ENCODE measurements around the gene MYO1D.

DNA sequence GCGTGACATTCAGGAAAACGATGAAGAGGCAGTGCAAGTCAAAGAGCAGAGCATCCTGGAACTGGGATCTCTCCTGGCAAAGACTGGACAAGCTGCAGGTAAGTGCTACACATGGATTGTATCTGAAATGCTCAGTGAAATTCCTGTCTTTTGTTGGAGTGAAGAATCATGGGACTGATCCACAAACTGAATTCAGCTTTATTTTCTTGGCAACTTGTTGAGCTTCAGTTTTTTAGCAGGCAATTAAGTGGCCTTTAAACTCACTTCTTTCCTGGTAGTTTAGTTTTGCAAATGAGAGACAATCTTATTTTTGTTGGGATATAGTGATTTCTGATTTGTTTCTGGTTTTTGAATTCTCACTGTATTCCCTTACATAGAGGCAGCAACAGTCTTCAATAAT is 430.0 kb downstream of the MYO1D start:
- TF ChIP-seq, protein P1, sequence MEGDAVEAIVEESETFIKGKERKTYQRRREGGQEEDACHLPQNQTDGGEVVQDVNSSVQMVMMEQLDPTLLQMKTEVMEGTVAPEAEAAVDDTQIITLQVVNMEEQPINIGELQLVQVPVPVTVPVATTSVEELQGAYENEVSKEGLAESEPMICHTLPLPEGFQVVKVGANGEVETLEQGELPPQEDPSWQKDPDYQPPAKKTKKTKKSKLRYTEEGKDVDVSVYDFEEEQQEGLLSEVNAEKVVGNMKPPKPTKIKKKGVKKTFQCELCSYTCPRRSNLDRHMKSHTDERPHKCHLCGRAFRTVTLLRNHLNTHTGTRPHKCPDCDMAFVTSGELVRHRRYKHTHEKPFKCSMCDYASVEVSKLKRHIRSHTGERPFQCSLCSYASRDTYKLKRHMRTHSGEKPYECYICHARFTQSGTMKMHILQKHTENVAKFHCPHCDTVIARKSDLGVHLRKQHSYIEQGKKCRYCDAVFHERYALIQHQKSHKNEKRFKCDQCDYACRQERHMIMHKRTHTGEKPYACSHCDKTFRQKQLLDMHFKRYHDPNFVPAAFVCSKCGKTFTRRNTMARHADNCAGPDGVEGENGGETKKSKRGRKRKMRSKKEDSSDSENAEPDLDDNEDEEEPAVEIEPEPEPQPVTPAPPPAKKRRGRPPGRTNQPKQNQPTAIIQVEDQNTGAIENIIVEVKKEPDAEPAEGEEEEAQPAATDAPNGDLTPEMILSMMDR (IDR thresholded peaks at IDR 0.05; ENCODE audit: low read depth, low read length, missing input control) = no peak
- TF ChIP-seq, protein P2, sequence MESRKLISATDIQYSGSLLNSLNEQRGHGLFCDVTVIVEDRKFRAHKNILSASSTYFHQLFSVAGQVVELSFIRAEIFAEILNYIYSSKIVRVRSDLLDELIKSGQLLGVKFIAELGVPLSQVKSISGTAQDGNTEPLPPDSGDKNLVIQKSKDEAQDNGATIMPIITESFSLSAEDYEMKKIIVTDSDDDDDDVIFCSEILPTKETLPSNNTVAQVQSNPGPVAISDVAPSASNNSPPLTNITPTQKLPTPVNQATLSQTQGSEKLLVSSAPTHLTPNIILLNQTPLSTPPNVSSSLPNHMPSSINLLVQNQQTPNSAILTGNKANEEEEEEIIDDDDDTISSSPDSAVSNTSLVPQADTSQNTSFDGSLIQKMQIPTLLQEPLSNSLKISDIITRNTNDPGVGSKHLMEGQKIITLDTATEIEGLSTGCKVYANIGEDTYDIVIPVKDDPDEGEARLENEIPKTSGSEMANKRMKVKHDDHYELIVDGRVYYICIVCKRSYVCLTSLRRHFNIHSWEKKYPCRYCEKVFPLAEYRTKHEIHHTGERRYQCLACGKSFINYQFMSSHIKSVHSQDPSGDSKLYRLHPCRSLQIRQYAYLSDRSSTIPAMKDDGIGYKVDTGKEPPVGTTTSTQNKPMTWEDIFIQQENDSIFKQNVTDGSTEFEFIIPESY (IDR thresholded peaks at IDR 0.05) = no peak
- TF ChIP-seq YY1 (IDR thresholded peaks at IDR 0.05) = no peak
- TF ChIP-seq, protein P3, sequence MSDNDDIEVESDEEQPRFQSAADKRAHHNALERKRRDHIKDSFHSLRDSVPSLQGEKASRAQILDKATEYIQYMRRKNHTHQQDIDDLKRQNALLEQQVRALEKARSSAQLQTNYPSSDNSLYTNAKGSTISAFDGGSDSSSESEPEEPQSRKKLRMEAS (IDR thresholded peaks at IDR 0.05) = no peak

Measured in liver (tissue), 2 donors.